IPS-18a (cell line): ENCODE measurements around the gene EDN1.

Experiments
- H3K27ac ChIP-seq: one replicate; pipeline ENCODE4 v1.5.1; 2013; ENCODE audit warnings: low read length
- H3K27me3 ChIP-seq: one replicate; pipeline ENCODE4 v1.6.1; 2013; ENCODE audit warnings: mild to moderate bottlenecking, low read length; ENCODE audit not compliant: control insufficient read depth, insufficient read depth
- H3K36me3 ChIP-seq: one replicate; pipeline ENCODE4 v1.6.1; 2013; ENCODE audit warnings: low read depth, low read length; ENCODE audit not compliant: control insufficient read depth
- H3K4me1 ChIP-seq: one replicate; pipeline ENCODE4 v1.6.1; 2013; ENCODE audit warnings: low read depth, low read length; ENCODE audit not compliant: control insufficient read depth
- H3K4me3 ChIP-seq: one replicate; pipeline ENCODE4 v1.5.1; 2013; ENCODE audit warnings: low read length
- H3K9ac ChIP-seq: one replicate; pipeline ENCODE4 v1.6.1; 2013; ENCODE audit warnings: mild to moderate bottlenecking, low read length, moderate library complexity
- H3K9me3 ChIP-seq: one replicate; pipeline ENCODE4 v1.6.1; 2013; ENCODE audit warnings: low read depth, low read length; ENCODE audit not compliant: control insufficient read depth

EDN1 gene

DNA sequence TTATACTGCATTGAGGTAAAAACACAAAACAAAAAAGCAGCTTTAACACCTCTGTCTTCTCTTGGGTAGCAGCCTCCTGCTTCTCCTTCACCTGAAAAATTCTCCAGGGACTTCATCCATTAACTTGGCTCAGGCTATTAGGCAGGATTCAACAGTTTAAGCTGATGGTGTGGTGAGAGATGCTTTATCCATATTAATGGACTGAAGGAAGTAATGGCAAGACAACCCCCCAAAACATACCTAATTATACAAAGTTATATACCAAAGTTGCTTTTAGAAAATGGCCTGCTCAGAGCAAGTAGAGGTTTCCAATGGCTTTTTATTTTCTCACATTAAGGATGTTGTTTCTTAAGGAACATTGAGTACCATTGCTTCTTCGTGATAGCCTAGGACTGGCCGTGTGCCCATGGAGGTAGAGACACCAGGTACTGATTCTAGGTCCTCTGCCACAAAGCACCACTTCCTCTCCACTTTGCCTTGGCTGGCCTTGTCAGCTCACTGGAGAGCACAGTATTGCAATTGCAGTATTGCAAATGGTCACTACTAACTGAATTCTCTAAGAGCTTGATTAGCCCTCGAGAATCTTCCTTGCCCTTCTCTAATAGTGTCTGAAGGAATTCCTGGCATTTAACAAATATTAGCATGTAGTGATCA is 7.3 kb downstream of the EDN1 start:
- Histone ChIP-seq H3K4me1 (no peaks in the 10 kb centered on the region), H3K9ac (no peak overlapping the region), H3K27ac (no peak overlapping the region), H3K4me3 (no peak overlapping the region), H3K27me3 (peaks cover 3% of the 10 kb centered on the region), H3K36me3 (no peaks in the 10 kb centered on the region), H3K9me3 (no peaks in the 10 kb centered on the region)

DNA sequence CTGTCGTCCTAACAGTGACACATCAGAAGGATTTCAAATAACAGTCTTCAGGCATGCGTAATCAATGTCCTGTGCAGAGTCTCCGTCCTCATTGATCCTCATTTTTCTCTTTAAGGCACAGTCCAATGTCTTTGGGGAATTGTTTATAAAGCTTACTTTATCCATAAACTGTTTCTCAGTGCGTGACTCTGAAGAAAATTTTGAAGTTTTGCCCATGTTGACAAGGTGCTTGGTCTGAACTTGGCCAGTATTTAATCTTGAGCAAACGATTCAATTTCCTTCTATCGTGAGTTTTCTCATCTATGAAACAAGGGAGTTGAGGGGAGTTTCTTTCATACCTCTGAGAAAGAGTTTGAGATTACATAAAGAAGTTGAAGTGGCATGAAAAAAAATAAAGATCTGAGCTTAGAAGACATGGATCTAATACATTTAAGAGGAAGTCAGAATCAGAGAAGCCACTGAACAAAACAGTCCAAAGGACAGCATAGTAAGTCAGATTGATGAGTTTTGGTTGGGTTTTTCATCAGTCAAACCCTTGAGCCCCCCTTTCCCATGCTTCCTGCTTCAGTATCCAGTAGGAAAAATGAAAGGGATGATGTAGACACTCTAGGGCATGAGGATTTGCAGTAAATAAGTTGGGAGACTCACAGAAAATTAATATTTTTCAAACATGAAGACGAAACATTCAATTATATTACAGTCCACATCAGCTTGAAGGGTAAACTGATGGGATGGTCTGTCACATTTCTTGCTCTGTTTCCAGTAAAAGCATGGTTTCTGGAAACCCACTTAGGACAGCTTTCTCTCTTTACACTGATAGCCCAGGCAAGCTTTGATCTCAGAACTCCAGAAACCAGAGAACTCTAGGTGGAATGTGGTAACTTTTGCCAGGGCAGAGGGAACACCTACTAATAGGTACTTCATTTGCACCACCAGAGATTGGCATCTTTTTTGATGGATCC is 8.1 kb downstream of the EDN1 start:
- H3K4me1 ChIP-seq = no peaks in the 10 kb centered on the region
- H3K9ac ChIP-seq = no peak overlapping the region
- H3K4me3 ChIP-seq = no peak overlapping the region
- H3K36me3 ChIP-seq = no peaks in the 10 kb centered on the region
- no peaks in the 10 kb centered on the region for H3K9me3 ChIP-seq
- H3K27me3 ChIP-seq = no peaks in the 10 kb centered on the region
- no peak overlapping the region for H3K27ac ChIP-seq

DNA sequence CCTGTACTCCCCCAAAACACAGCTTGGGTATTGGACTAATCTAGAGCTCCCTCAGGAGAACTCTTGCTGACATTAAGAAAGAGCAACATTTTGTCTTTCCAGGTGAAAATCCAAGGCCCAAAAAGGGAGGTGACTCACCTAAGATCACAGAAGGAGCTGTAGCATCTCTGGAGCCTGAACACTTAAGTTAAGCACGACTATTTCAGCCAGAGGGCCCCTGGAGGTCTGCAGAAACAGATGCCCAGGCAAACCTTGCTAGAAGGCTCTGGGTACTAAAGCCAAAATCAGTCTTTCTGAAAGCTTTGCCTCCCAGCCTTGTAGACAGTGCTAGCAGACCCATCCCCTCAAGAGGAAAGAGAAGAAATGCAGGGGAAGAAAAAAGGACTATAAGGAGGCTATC is 8.8 kb downstream of the EDN1 start:
- Histone ChIP-seq H3K9me3 (no peaks in the 10 kb centered on the region), H3K4me1 (no peaks in the 10 kb centered on the region), H3K9ac (no peak overlapping the region), H3K27me3 (no peaks in the 10 kb centered on the region), H3K27ac (no peak overlapping the region), H3K4me3 (no peak overlapping the region), H3K36me3 (no peaks in the 10 kb centered on the region)

DNA sequence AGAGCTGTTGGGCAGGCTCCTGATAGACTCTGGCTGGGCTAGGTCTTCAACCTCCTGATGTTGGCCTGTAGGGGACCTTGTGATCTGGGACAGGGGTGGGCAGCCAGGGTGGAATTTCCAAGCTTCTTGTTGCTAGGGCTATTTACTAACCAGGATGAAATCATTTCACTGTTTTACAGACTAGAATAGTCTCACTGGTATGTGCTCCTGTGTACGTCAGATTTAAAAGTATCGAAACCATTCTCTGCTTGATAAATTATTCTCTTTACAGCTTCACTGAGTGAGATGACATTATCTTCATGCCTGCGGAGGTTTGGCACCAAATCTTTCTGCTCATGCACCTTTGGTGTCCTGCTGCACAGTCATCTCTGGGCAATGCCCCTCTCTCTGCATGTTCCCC is 10.9 kb downstream of the EDN1 start:
- Histone ChIP-seq H3K9me3 (no peaks in the 10 kb centered on the region), H3K36me3 (no peaks in the 10 kb centered on the region), H3K27me3 (no peaks in the 10 kb centered on the region), H3K9ac (no peak overlapping the region), H3K4me1 (no peaks in the 10 kb centered on the region), H3K4me3 (no peak overlapping the region), H3K27ac (no peak overlapping the region)

DNA sequence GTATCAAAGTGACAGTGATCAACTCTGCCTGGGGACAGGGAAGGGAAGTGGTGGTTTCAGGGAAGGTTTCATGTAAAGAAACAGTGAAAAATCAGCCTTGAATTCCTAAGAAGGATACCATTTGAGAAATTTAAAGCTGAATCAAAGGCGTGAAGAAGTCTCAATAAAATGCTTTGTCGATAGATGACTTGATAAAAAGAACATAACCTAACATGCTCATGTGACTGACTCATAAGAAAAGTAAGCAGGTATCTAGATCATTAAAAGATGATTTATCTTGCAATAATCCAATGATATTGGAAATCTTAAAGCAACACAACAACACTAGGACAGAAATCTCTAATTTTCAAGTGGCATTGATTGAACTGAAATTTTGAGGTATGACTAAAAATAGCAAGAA is 14.3 kb downstream of the EDN1 start:
- Histone ChIP-seq H3K4me3 (no peak overlapping the region), H3K9me3 (no peaks in the 10 kb centered on the region), H3K4me1 (no peaks in the 10 kb centered on the region), H3K9ac (no peak overlapping the region), H3K27ac (no peak overlapping the region), H3K36me3 (no peaks in the 10 kb centered on the region), H3K27me3 (no peaks in the 10 kb centered on the region)

DNA sequence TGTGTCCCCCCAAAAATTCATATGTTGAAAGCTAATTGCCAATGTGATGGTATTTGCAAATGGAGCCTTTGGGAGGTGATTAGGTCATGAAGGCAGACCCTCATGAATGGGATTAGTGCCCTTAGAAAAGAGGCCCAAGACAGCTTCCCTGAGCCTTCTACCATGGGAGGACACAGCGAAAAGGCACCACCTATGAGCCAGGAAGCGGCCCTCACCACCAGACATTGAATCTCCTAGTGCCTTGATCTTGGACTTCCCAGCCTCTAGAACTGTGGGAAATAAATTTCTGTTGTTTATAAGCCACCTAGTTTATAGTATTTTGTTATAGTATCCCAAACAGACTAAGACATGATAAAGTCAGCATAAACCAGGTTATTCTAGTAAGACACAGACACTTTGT is 18.9 kb downstream of the EDN1 start:
- H3K27ac ChIP-seq = no peak overlapping the region
- no peak overlapping the region for H3K4me3 ChIP-seq
- H3K9me3 ChIP-seq = no peaks in the 10 kb centered on the region
- H3K27me3 ChIP-seq = no peaks in the 10 kb centered on the region
- no peaks in the 10 kb centered on the region for H3K36me3 ChIP-seq
- no peak overlapping the region for H3K9ac ChIP-seq
- H3K4me1 ChIP-seq = no peaks in the 10 kb centered on the region

DNA sequence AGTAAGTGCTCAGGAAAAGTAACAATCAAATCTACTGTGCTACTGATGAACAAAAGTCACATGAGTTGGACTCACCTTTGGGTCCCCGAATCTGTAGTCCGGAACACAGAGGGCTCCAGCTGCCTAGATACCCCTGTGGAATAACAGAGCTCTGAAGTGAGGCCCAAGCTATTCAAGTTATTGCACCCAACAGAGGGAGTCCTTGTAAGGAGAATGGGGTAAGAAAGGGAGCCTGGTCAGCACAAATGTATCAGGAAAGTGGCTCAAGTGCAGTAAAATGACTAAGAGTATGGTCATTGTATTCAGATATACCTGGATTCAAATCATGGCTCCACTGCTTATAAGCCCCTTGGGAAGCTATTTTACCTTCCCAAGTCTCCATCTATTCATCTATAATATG is 20.9 kb downstream of the EDN1 start:
- Histone ChIP-seq H3K9ac (no peak overlapping the region), H3K27ac (no peak overlapping the region), H3K4me1 (no peaks in the 10 kb centered on the region), H3K4me3 (no peak overlapping the region), H3K9me3 (no peaks in the 10 kb centered on the region), H3K27me3 (no peaks in the 10 kb centered on the region), H3K36me3 (no peaks in the 10 kb centered on the region)

DNA sequence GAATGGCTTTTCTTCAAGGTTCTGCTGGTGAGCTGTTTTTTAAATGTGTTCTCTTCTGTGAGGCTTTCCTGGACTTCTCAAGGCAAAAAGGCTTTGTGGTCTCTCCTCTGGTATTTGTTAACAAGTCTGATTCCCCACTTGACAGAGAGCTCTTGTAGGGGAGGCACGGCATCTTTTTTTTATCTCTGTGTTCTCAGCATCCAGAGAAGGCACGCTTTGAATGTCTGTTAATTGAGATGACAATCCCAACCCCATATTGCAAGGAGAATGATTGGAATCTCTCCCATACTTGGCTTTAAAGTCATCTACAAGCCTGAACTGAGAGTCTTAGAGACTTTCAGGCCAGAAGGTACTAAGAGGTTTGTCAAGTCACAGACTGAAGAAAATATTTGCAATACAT is 22.6 kb downstream of the EDN1 start:
- H3K9me3 ChIP-seq = no peaks in the 10 kb centered on the region
- H3K4me1 ChIP-seq = no peaks in the 10 kb centered on the region
- H3K36me3 ChIP-seq = no peaks in the 10 kb centered on the region
- H3K4me3 ChIP-seq = no peak overlapping the region
- no peak overlapping the region for H3K9ac ChIP-seq
- H3K27me3 ChIP-seq = no peaks in the 10 kb centered on the region
- no peak overlapping the region for H3K27ac ChIP-seq

DNA sequence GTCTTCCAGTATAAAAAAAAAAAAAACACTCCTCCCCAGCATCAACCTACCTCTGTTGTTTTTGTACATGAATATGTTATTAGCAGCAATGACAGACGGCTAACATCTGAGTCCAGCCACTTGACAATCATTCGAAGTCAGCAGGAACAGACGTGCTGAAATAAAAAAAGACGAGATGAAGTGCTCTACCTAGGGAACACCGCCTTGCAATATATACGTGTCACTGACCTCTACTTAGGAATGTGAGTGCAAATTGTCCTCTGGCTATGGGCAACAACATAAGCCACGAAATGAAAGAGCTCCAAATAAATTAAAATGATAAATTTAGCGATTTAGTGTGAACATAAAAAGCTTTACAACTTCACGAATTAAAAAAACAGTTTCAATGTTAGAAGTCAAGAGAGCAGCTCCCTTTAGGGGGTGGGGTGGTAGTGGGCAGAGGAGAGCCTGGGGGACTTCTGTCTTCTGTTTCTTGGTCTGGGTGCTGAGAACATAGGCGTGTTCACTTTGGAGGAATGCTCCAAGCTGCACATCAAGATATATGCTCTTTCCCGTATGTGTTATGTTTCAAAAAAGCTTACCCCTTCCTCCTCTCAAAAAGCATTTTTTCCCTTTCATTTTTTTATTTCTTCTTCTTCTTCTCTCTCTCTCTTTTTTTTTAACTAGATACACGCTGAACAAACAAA is 23.3 kb downstream of the EDN1 start:
- Histone ChIP-seq H3K36me3 (no peaks in the 10 kb centered on the region), H3K4me1 (no peaks in the 10 kb centered on the region), H3K4me3 (no peak overlapping the region), H3K27ac (no peak overlapping the region), H3K9me3 (no peaks in the 10 kb centered on the region), H3K9ac (no peak overlapping the region), H3K27me3 (no peaks in the 10 kb centered on the region)

DNA sequence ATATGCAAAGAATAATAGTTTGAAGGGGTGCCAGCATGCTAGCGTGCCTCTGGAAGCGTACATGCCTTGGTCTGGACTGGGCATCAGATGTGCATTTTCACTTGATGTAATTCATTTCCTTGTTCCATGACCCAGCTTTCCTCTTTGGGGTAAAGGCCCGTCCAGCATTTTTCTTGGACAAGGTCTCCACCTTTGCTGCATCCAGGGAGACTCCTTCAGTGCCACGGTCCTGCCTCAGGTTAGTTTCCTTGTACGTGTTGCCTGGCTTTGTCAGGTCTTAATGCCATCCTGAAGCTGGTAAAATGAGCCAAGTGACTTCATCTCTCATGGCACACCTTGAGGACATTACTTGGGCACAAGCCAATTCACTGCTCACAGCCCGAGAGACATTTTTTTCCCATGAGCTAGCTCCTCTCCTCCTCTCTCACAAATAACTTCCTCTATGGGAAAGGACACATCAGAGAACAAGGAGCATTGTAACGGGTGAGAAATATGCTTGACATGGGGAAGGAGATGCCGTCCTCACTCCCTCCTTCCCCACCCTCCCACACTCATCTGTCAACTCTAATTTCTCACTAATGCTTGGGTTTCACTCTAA is 23.9 kb downstream of the EDN1 start:
- Histone ChIP-seq H3K36me3 (no peaks in the 10 kb centered on the region), H3K27me3 (no peaks in the 10 kb centered on the region), H3K27ac (no peak overlapping the region), H3K9ac (no peak overlapping the region), H3K4me1 (no peaks in the 10 kb centered on the region), H3K9me3 (no peaks in the 10 kb centered on the region), H3K4me3 (no peak overlapping the region)

DNA sequence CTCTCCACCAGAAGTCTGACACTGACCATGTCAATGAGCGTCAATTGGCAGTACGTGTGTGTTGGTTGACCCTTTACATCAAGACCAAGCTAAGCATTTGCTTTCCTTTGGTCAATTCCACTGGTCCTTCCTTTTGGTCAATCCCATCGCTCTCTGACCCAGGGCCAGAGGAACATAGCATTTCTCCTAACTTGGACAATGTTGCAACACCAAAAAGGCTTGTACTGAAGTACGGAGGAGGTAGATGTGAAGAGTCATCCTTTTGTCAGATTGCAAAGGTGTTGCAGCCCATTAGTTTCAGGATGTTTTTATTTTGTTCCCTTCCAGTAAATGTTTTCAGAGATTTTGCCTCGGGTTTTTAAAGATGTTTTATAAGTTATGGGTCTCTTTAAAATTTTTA is 24.6 kb downstream of the EDN1 start:
- Histone ChIP-seq H3K9ac (no peak overlapping the region), H3K27me3 (no peaks in the 10 kb centered on the region), H3K36me3 (no peaks in the 10 kb centered on the region), H3K4me1 (no peaks in the 10 kb centered on the region), H3K27ac (no peak overlapping the region), H3K4me3 (no peak overlapping the region), H3K9me3 (no peaks in the 10 kb centered on the region)
